ENCODE data around the gene C4orf50. TPM values are rescaled to one million over a fixed set of nuclear protein-coding genes. Genes with fewer than 3 reads are reported as not detected.

Gene C4orf50
- total and polyA plus RNA-seq, 2 of the 8 experiments (the other 6 are each of a cell fraction or from before 2014, with no cell fraction given): 0.08 to 0.22 TPM

DNA sequence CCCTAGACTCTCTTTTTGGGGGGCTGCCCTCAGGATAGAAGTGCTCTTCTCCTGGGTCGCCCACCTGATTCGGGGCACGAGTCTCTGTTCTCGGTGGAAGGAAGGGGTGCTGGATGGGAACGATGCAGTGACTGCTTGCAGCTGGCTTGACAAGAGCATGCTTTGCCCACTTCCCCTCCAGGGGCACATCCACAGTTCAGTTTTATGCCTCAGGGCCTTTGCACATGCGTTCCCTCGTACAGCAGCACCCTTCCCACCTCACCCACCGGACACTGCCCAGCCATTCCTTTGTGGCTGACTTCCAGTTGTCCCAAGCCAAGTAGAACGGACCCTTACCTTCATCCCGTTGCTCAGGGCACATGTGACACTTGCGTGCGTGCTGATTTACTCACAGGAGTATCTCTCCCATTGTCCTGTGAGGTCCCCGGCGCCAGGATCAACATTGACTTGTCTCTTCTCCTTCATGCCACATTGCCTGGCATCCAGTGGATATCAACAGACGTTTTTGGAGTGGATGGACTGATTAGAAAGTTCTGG is 60.0 kb downstream of the C4orf50 start (continued):
- TF ChIP-seq, protein P1, sequence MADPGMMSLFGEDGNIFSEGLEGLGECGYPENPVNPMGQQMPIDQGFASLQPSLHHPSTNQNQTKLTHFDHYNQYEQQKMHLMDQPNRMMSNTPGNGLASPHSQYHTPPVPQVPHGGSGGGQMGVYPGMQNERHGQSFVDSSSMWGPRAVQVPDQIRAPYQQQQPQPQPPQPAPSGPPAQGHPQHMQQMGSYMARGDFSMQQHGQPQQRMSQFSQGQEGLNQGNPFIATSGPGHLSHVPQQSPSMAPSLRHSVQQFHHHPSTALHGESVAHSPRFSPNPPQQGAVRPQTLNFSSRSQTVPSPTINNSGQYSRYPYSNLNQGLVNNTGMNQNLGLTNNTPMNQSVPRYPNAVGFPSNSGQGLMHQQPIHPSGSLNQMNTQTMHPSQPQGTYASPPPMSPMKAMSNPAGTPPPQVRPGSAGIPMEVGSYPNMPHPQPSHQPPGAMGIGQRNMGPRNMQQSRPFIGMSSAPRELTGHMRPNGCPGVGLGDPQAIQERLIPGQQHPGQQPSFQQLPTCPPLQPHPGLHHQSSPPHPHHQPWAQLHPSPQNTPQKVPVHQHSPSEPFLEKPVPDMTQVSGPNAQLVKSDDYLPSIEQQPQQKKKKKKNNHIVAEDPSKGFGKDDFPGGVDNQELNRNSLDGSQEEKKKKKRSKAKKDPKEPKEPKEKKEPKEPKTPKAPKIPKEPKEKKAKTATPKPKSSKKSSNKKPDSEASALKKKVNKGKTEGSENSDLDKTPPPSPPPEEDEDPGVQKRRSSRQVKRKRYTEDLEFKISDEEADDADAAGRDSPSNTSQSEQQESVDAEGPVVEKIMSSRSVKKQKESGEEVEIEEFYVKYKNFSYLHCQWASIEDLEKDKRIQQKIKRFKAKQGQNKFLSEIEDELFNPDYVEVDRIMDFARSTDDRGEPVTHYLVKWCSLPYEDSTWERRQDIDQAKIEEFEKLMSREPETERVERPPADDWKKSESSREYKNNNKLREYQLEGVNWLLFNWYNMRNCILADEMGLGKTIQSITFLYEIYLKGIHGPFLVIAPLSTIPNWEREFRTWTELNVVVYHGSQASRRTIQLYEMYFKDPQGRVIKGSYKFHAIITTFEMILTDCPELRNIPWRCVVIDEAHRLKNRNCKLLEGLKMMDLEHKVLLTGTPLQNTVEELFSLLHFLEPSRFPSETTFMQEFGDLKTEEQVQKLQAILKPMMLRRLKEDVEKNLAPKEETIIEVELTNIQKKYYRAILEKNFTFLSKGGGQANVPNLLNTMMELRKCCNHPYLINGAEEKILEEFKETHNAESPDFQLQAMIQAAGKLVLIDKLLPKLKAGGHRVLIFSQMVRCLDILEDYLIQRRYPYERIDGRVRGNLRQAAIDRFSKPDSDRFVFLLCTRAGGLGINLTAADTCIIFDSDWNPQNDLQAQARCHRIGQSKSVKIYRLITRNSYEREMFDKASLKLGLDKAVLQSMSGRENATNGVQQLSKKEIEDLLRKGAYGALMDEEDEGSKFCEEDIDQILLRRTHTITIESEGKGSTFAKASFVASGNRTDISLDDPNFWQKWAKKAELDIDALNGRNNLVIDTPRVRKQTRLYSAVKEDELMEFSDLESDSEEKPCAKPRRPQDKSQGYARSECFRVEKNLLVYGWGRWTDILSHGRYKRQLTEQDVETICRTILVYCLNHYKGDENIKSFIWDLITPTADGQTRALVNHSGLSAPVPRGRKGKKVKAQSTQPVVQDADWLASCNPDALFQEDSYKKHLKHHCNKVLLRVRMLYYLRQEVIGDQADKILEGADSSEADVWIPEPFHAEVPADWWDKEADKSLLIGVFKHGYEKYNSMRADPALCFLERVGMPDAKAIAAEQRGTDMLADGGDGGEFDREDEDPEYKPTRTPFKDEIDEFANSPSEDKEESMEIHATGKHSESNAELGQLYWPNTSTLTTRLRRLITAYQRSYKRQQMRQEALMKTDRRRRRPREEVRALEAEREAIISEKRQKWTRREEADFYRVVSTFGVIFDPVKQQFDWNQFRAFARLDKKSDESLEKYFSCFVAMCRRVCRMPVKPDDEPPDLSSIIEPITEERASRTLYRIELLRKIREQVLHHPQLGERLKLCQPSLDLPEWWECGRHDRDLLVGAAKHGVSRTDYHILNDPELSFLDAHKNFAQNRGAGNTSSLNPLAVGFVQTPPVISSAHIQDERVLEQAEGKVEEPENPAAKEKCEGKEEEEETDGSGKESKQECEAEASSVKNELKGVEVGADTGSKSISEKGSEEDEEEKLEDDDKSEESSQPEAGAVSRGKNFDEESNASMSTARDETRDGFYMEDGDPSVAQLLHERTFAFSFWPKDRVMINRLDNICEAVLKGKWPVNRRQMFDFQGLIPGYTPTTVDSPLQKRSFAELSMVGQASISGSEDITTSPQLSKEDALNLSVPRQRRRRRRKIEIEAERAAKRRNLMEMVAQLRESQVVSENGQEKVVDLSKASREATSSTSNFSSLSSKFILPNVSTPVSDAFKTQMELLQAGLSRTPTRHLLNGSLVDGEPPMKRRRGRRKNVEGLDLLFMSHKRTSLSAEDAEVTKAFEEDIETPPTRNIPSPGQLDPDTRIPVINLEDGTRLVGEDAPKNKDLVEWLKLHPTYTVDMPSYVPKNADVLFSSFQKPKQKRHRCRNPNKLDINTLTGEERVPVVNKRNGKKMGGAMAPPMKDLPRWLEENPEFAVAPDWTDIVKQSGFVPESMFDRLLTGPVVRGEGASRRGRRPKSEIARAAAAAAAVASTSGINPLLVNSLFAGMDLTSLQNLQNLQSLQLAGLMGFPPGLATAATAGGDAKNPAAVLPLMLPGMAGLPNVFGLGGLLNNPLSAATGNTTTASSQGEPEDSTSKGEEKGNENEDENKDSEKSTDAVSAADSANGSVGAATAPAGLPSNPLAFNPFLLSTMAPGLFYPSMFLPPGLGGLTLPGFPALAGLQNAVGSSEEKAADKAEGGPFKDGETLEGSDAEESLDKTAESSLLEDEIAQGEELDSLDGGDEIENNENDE (IDR thresholded peaks at IDR 0.05; ENCODE audit: insufficient replicate concordance, low read length): no peak
- TF ChIP-seq SP1 (IDR thresholded peaks at IDR 0.05; ENCODE audit: low read depth, low read length): no peak
- TF ChIP-seq JUN (IDR thresholded peaks at IDR 0.05; ENCODE audit: low read depth, low read length): no peak

Measured in H1 (cell line).